ENCODE measurements around the gene CNMD. TPM values are rescaled to one million over a fixed set of nuclear protein-coding genes. Genes with fewer than 3 reads are reported as not detected.
"Not testable (repeated sequence)": the region's sequence is repeated elsewhere in the genome, so short reads cannot be mapped to it uniquely, and the experiment has no call there.

The CNMD gene
- total RNA-seq, 1 experiment from 2014 or later, result not detected

DNA sequence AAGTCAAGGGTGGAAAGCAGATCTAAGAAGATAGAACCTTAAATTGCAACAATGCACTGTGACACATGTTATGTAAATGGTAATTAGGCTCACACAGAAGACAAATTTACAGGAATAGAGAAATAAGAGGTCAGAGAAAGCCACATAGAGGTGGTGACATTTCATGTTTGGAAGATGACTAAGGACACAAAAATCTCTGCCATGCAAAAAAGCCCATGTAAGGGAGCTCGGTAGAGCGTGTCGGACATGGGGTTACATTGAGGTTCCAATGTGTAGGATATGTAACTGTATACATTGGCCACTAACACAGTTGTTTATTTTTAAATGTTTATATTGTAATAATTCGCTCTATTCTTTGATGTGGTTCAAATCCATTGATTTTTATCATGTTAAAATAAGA lies 53.2 kb downstream of the CNMD start:
- no peaks in the 10 kb centered on the region for H3K4me1 ChIP-seq (replicated peaks; ENCODE audit: insufficient read depth)
- no peak for DNase-seq
- H3K27me3 ChIP-seq (ENCODE audit: insufficient read depth, low read depth), result no peaks in the 10 kb centered on the region
- no peak overlapping the region for H2AFZ ChIP-seq
- no TSS peak for BruUV-seq (replicated peaks)
- ChIA-PET POLR2A (ENCODE audit: unreplicated experiment) (no interaction called here), CTCF (no interaction called here)
- no peaks in the 10 kb centered on the region for H3K79me2 ChIP-seq (ENCODE audit: low read depth)
- no peaks in the 10 kb centered on the region for H3K9me3 ChIP-seq (ENCODE audit: insufficient read depth, low read depth)
- no peak overlapping the region for H3K27ac ChIP-seq
- no peaks in the 10 kb centered on the region for H3K9me2 ChIP-seq (ENCODE audit: insufficient read depth)
- no peaks in the 10 kb centered on the region for H3F3A ChIP-seq (ENCODE audit: insufficient read depth, low read depth)
- TF ChIP-seq, protein P1, sequence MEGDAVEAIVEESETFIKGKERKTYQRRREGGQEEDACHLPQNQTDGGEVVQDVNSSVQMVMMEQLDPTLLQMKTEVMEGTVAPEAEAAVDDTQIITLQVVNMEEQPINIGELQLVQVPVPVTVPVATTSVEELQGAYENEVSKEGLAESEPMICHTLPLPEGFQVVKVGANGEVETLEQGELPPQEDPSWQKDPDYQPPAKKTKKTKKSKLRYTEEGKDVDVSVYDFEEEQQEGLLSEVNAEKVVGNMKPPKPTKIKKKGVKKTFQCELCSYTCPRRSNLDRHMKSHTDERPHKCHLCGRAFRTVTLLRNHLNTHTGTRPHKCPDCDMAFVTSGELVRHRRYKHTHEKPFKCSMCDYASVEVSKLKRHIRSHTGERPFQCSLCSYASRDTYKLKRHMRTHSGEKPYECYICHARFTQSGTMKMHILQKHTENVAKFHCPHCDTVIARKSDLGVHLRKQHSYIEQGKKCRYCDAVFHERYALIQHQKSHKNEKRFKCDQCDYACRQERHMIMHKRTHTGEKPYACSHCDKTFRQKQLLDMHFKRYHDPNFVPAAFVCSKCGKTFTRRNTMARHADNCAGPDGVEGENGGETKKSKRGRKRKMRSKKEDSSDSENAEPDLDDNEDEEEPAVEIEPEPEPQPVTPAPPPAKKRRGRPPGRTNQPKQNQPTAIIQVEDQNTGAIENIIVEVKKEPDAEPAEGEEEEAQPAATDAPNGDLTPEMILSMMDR (conservative IDR thresholded peaks at IDR 0.05), result no peak
- no peak for TF ChIP-seq EZH2 (IDR thresholded peaks at IDR 0.05; ENCODE audit: low read depth)
- H3K4me3 ChIP-seq, result no peak overlapping the region
- no peak overlapping the region for H3K4me2 ChIP-seq
- intact Hi-C loops (cut with micrococcal nuclease; ENCODE audit: unreplicated experiment), result no loop called here
- H3K36me3 ChIP-seq (ENCODE audit: low read depth), result peaks cover 5% of the 10 kb centered on the region
- no peaks in the 10 kb centered on the region for H4K20me1 ChIP-seq (ENCODE audit: insufficient read depth)

DNA sequence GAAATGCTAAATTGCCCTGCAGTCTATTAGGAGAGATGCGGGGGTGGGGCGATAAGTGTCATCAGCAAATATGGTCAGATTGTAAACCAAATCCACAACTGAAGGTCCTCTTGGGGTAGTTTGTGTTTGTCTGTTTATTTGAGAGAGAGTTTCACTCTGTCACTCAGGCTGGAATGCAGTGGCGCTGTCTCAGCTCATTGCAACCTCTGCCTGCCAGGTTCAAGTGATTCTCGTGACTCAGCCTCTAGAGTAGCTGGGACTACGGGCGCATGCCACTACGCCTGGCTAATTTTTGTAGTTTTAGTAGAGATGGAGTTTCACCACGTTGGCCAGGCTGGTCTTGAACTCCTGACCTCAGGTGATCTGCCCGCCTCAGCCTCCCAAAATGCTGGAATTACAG lies 53.8 kb downstream of the CNMD start:
- H3K27me3 ChIP-seq (ENCODE audit: insufficient read depth, low read depth); H3K4me3 ChIP-seq; H2AFZ ChIP-seq; BruUV-seq (replicated peaks); POLR2A ChIA-PET (ENCODE audit: unreplicated experiment); H3K27ac ChIP-seq; H3K4me1 ChIP-seq (replicated peaks; ENCODE audit: insufficient read depth); H3K36me3 ChIP-seq (ENCODE audit: low read depth); intact Hi-C loops (cut with micrococcal nuclease; ENCODE audit: unreplicated experiment); H3K4me2 ChIP-seq; H3K79me2 ChIP-seq (ENCODE audit: low read depth); H3K9me2 ChIP-seq (ENCODE audit: insufficient read depth); DNase-seq; CTCF ChIA-PET; H3F3A ChIP-seq (ENCODE audit: insufficient read depth, low read depth); H3K9me3 ChIP-seq (ENCODE audit: insufficient read depth, low read depth); H4K20me1 ChIP-seq (ENCODE audit: insufficient read depth): not testable (repeated sequence)

DNA sequence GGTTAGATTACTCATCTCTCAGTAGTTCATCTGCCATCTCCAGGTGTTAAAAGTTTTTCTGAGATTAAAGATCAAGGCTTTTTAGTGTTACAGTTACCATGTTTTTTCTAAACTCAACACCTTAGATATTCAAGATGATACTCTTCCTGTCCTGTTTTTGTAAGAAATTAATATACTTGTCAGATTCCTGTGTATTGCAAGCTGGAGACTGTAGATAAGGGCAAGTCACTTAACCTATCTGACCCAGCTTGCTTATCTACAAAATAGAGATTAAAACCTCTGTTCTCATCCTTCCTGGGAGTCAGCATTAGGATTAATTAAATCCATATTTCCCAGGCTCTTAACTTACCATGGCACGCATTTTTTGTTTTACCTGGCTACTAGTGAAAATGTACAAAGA lies 61.8 kb downstream of the CNMD start:
- Histone ChIP-seq H4K20me1 (ENCODE audit: insufficient read depth) (peaks cover 8% of the 10 kb centered on the region; the same call in 1 of the 2 replicates), H3F3A (ENCODE audit: insufficient read depth, low read depth) (no peaks in the 10 kb centered on the region), H3K9me3 (ENCODE audit: insufficient read depth, low read depth) (no peaks in the 10 kb centered on the region), H3K79me2 (ENCODE audit: low read depth) (no peaks in the 10 kb centered on the region), H3K9me2 (ENCODE audit: insufficient read depth) (no peaks in the 10 kb centered on the region), H3K4me2 (no peak overlapping the region), H3K27me3 (ENCODE audit: insufficient read depth, low read depth) (no peaks in the 10 kb centered on the region), H3K36me3 (ENCODE audit: low read depth) (peaks cover 6% of the 10 kb centered on the region; the same call in 1 of the 2 replicates), H2AFZ (no peak overlapping the region), H3K4me1 (replicated peaks; ENCODE audit: insufficient read depth) (no peaks in the 10 kb centered on the region), H3K4me3 (no peak overlapping the region), H3K27ac (no peak overlapping the region)
- POLR2A ChIA-PET (ENCODE audit: unreplicated experiment), result no interaction called here
- no peak for DNase-seq
- no TSS peak for BruUV-seq (replicated peaks)
- TF ChIP-seq EZH2 (IDR thresholded peaks at IDR 0.05; ENCODE audit: low read depth), result no peak
- TF ChIP-seq, protein P1 (conservative IDR thresholded peaks at IDR 0.05), result no peak
- intact Hi-C loops (cut with micrococcal nuclease; ENCODE audit: unreplicated experiment), result no loop called here
- CTCF ChIA-PET, result interaction anchor here (0.5 kb wide), 1 partner anchor 461 kb away, joined by 4 read pairs; no protein-coding TSS in a partner anchor

DNA sequence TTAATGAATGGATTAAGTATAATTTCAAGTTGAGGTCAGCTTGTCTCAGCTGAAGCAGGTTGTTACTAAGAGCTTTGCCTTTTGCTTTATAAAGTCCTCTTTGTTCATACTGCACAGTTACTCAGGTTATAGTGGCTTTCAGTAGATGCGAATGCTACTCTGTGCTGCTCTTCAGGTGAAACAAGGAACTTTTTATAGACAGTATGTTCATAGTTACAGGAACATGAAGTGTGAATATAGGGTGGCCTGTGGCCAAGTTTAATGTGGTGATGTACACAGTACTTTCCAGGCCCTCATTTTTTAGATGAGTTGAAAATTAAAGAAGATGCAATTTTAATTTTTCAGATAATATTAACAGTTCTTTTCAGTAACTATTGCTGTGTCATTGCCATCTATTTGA lies 66.2 kb downstream of the CNMD start:
- H3K9me3 ChIP-seq (ENCODE audit: insufficient read depth, low read depth), result no peaks in the 10 kb centered on the region
- H3K4me3 ChIP-seq, result no peak overlapping the region
- no peak overlapping the region for H3K4me2 ChIP-seq
- no peak overlapping the region for H3K27ac ChIP-seq
- H3K79me2 ChIP-seq (ENCODE audit: low read depth), result no peaks in the 10 kb centered on the region
- ChIA-PET CTCF (no interaction called here), POLR2A (ENCODE audit: unreplicated experiment) (no interaction called here)
- H3K27me3 ChIP-seq (ENCODE audit: insufficient read depth, low read depth), result no peaks in the 10 kb centered on the region
- H3K4me1 ChIP-seq (replicated peaks; ENCODE audit: insufficient read depth), result no peaks in the 10 kb centered on the region
- TF ChIP-seq, protein P1 (conservative IDR thresholded peaks at IDR 0.05), result no peak
- TF ChIP-seq EZH2 (IDR thresholded peaks at IDR 0.05; ENCODE audit: low read depth), result no peak
- H3K36me3 ChIP-seq (ENCODE audit: low read depth), result peaks cover 13% of the 10 kb centered on the region; the same call in 1 of the 2 replicates
- peaks cover 14% of the 10 kb centered on the region for H4K20me1 ChIP-seq (ENCODE audit: insufficient read depth)
- DNase-seq, result no peak
- intact Hi-C loops (cut with micrococcal nuclease; ENCODE audit: unreplicated experiment), result no loop called here
- no peaks in the 10 kb centered on the region for H3F3A ChIP-seq (ENCODE audit: insufficient read depth, low read depth)
- BruUV-seq (replicated peaks), result no TSS peak
- H2AFZ ChIP-seq, result no peak overlapping the region
- no peaks in the 10 kb centered on the region for H3K9me2 ChIP-seq (ENCODE audit: insufficient read depth)
